Activated gamma-delta T cell treated with Interleukin-2 at 50 U/mL for 16 hours (primary cell): ENCODE data around the gene L2HGDH.
"Not testable (repeated sequence)": the region's sequence is repeated elsewhere in the genome, so short reads cannot be mapped to it uniquely, and the experiment has no call there.

ENCODE experiments used
- DNase-seq: peaks from one replicate; pipeline ENCODE4 v3.0.0-alpha.2; 2020

L2HGDH gene

DNA sequence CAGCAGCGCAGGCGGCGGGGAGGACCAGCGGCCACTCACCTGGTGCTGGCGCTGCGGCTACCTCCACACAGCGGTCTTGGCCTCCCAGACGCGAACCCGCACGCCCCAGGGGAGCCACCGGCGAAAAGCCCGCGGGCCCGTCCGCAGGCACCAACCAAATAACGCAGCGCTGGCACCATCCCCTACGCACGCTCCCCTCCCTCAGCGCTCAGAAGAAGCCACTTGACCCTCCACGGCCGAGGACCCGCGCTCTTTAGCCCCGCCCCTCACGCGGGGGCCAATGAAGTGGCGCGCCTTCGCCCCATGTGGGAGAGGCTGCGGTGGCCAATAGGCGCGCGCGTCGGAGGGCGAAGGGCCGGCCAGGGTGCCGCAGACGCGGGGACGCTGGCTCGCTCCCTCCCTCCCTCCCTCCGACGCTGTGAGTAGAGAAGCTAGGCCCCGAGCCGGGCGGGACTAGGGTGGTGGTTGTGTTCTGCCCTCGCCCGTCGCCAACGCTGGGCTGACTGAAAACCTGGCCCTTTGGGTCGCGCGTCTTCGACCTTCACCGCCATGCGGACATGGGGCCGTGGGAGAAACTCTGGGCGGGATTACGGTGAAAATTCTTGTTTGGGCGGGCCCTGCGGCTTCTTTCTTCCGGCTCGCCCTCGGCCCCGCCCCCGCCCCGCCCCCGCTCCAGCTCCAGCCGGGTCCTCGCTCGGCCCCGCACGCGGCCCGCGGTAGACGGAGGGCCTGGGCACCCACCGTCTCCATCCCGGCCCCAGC lies at the start of gene L2HGDH, which contains the start of gene DMAC2L:
Gene L2HGDH (minus strand): TSS at position 258 of the 762 bp plus-strand sequence. CDS start 79 bp downstream, at position 179.
Gene DMAC2L (plus strand): TSS at position 353 of the 762 bp plus-strand sequence. CDS start 9,164 bp downstream, outside the sequence.
- peak; percentile 86 for DNase-seq

DNA sequence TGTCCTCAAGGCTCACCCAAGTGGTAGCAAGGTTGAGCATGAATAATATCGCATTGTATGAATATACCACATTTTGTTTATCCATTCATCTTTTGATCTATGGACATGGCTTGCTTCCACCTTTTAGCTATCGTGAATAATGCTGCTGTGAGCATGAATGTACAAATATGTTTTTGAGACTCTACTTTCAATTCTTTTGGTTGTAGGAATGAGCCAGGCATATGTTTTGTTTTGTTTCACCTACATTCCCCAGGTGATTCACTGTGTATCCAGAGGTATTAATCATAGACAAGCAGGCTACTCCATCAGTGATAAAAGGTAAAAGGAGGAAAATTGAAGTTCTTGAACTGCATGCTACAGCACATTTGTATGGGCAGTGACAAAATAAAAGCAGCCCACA lies 48.8 kb upstream of the L2HGDH start:
- no peak for DNase-seq

DNA sequence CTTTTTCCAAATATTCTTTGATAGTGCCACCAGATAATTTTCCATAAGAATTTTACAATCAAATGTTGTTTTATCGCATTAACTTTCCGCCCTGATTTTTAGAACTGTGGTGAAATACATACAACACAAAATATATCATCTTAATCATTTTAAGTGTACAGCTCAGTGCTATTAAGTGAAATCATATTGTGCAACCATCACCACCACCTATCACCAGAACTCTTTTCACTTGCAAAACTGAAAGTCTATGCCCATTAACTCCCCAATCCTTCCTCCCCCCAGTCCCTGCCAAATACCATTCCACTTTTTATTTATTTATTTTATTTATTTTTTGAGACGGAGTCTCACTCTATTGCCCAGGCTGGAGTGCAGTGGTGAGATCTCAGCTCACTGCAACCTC lies 48.1 kb upstream of the L2HGDH start:
- DNase-seq = no peak

DNA sequence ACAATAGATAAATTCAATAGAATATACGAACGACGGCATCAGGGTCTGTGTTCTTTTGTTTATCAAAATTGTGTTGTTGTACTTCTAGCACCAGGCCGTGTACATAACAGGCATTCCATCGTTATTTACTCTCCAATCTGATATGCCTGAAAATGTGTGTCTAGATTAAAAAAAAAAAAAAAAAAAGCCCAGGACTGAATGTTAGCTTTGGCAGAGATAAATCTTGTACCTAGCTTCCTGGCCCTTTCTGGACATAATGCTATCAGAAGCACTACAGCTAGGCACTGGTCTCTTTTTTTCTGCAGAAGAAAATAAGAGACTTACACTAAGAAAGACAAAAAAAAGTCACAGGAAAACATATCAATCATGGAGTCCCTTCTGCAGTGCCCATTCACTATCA lies 47.6 kb upstream of the L2HGDH start:
- no peak for DNase-seq

DNA sequence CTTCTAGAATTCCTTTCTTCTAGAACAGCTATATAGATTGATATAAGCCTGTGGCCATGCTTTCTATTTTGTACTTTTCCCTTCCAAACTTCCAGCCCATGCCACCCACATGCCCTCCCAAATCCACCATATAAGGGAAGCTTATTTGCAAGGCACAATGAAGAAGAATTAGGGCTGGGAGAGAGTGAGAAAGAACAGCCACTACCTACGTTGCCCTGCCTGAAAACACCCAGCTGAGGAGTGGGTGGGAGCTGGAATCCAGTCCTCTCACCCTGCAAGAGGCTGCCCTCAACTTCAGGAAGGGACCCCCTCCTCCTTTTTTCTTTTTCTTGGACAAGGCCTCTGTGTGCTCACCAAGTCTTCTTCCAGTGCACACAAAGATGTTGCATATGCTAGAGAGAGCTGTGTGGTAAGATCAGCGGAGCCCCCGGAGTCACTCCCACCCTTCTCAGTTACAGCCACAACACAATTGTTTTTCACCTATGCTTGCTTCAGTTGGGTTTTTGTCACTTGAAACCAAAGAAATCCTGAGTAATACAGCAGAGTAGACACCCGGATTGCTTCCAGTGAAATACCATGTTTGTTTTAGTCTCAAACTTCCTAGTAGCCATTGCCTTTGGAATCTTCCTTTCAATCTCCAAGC lies 45.8 kb upstream of the L2HGDH start:
- DNase-seq = no peak

DNA sequence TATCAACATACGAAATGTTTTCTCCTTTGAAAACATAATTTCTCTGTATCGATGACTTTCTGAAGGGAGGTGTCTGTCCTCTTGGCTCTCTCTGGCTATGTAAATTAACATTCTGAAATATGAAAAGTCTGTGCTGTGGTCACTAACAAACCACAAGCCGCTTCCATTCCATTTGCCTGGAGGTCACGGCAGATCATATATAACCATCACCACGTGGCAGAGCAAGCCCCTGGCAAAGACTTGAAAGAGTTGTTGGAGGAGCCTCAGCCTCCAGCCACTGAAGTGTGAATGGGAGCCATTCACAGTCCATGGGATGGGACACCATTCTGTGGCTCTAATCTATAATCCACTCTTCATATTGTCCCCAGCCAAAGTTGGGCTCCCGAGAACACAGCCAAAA lies 45.1 kb upstream of the L2HGDH start:
- DNase-seq = no peak

DNA sequence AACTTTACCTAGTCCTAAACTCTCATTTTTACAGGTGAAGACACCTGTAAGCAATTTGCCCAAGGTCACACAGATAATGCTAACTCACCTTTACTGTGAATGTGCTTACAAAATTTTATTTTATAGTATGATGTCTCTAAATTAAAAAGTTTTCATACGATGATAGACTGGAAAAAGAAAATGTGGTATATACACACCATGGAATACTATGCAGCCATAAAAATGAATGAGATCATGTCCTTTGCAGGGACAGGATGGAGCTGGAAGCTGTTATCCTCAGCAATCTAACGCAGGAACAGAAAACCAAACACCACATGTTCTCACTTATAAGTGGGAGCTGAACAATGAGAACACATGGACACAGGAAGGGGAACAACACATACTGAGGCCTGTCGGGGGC lies 44.3 kb upstream of the L2HGDH start:
- DNase-seq = not testable (repeated sequence)

DNA sequence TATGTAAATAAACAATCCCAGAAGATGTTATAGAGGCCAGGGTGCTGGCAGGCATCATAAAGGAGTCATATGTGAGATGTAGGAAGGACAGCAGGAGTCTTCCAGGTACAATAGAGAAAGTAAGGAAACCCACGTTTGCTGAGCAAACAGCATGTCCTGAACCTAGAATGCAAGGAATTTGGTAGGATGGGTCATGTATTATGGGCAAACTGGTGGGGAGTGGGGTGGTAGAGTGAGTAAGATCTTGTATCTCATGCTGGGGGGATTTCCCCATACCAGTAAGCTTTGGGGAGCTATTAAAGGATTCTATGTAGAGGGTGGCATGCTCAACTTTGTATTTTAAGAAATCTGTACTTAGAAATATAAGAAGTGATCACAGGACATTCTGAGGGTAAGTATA lies 43.7 kb upstream of the L2HGDH start:
- no peak for DNase-seq

DNA sequence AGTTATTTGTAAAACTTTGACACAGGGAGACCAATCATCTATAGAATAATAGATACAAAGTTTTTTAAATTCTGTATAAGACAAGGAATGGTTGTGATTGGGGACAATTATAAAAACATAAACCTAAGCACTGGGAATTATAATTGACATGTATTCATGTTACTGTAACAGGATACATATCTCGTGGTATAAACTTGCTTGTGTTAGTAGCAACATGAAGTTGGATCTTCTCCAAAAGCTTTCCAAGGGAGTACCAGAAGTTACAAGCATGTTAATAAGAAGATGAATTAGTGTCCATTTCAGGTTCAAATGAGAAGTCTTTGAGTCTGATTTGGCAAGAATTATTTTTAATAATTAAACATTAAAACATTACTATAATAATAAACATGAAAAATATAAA lies 42.5 kb upstream of the L2HGDH start:
- no peak for DNase-seq

DNA sequence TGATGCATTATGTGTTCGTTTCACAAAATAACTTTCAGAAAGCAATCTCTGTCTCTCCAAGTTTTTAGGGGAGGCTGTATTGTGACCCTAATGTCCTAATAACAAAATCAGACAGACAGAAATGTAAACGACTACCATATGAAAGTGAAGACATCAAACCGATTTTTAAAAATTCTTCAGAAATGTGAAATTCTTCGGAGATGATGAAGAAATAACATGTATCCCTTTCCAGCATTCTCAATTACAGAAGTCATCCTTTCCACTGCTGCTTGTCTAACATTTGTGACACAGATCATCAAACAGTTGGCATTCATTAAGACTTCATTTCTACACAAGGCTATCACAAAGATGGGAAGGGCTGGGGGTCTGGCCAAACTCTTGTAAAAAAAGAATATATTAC lies 41.1 kb upstream of the L2HGDH start:
- no peak for DNase-seq

DNA sequence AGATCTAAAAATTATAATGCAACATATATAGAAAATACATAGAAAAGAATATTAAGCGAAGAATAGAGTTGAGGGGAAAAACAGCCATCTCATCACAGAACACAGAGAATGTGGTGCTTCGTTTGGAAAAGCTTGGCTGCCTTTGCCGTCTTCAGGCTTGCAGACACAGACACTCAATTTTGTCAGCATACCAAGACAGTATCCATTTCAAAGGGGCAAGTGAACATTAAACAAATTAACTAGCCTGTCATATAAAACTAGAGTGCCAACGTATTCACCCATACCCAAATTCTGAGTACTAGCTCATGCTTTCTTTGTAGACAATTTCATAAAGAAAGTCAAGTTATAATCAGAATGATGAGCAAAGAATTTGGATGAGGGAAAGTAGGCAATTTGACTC lies 40.6 kb upstream of the L2HGDH start:
- DNase-seq = no peak

DNA sequence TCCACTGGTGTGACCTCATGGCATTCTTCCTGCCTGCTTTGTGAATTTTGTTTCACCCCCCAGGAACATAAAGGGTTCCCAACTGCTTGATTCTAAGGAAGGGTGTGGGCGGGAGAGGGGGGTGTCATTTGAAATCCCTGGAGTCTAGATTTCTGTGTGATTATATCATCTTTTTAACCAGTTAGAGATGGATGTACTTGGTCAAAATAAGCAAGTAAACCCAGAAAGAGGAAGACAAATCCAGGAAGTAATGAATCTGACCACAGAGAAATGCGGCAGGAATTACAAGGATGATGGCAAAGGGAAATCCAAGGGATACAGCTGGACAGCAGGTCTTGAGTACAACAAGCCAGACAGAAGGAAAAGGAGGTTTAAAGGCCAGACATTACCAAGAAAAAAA lies 38.9 kb upstream of the L2HGDH start:
- no peak for DNase-seq

DNA sequence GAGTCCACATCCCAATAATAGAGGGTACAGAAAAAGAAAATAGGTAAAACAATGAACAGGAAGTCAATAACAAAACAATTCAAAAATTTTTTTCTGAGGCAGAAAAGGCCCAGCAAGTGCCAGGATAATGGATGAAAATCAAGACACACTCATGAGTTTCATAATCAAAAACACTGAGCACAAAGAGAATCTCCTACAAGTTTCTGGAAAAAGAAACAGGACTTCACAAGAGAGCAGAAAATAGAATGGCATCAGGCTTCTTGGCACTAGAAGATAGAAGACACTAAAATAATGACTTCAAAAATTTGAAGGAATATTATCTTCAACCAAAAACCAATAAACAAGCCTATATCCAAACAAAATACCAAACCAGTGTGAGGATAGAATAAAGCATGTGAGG lies 36.9 kb upstream of the L2HGDH start:
- no peak for DNase-seq

DNA sequence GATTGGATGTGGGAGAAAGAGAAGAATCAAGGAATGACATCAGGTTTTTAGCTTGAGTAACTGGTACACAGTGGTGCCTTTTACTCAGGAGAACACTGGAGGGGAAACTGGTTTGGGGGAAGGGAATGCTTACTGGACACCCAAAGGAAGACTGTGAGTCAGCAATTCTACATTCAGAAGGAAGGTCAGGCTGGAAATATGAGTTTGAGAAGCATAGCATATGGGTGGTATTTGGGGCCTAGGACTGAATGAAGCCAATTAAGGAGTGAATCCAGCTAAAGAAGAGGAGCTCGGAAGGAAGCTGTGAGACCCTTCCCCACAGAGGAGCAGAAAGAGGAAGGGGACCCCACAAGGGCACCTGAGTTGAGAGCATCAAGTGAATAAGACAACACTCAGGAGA lies 35.5 kb upstream of the L2HGDH start:
- no peak for DNase-seq

DNA sequence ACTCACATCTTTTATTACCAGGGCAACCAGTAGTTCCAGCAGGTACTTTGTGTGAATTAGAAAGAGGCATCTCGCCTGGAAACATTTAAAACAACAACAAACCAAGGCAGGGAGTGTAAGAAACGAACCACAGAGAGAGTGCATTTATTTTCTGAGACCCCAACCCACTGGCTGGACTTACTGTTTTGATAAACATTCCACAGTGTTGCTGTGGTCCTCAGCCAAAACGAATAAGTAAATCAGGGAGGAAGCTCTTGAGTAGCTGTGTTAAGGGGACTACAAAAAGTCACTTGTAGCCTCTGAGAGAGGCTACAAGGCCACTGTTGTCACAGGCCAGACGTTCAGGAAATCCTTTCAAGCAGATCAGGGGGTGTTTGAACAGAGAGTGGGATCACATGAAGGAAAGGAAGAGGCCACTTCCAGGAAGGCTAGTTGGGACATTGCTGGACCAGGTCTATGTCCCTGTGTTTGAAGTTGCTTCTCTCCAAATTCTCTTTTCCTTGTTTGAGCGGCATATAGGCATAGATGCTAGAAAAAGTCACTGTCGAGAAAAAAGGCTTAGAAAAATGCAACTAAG lies 33.9 kb upstream of the L2HGDH start:
- no peak for DNase-seq

DNA sequence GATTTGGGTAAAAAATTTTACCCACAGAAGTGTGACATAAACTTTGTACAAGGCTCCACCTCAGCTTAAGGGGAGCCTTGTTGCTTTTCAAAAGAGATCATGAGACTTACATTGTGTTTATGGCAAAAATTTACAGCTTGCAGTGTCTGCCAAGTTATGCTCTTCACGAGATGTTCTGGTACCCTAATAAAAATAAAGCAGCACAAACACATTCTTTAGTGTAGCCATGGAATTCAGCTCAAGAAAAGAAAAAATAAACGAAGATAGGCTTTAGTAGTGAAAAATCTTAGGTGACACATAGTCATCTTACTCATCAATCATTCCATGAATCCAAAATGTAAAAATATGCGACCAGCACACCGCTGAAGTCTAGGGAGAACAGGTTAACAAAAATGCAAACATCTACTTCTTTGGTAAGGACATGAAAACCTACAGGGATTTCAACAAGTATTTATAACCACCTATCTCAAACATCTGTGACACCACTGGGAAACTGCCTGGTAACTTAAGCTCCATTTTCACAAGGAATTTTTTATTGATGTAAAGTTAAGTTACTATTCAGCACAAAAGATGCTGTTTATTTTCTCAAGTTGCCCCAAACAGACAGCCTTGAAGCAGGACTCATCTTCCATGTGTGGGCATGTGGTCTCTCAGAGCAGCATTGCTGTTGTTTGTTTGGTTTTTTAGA lies 33.0 kb upstream of the L2HGDH start:
- DNase-seq = no peak

DNA sequence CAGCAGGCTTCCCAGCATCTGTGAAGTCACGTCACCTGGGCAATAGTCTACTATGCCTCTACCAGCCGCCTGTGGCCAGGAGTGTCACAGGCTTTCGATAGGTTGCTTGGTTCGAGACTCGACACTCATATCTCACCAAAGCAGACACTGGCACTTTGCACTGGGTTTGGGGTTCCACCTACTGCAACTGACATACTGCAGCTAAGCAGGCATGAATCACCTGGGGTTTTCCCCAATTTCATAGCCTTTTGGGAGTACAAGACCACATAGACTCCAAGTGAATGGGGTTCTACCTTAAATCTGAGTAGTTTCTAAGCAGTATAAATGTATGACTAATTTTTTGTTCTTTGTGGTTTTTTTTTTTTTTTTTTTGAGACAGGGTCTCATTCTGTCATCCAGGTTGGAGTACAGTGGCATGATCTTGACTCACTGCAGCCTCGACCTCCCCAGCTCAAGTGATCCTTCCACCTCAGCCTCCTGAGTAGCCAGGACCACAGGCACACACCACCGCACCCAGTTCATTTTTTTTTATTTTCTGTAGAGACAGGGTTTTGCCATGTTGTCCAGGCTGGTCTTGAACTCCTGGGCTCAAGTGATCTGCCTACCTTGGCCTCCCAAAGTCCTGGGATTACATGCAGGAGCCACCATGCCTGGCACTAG lies 32.2 kb upstream of the L2HGDH start:
- no peak for DNase-seq

DNA sequence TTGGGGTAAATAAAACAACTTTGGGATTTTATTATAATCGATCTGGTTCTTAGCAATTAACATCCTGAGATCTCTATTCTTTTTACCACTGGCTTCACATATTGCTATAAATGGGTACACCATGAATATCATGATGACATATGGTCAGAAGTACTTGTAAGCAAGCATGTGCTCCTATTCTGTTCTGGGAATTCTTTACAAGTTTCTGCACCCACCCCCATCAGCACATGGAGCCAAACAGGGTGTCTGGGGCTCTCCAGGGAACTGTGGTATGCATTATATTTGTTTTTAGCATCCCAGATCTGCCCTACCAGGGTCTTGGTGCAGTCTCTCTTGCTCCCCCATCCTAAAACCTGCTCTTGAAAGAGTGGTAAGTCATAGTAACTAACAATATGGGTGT lies 31.4 kb upstream of the L2HGDH start:
- no peak for DNase-seq

DNA sequence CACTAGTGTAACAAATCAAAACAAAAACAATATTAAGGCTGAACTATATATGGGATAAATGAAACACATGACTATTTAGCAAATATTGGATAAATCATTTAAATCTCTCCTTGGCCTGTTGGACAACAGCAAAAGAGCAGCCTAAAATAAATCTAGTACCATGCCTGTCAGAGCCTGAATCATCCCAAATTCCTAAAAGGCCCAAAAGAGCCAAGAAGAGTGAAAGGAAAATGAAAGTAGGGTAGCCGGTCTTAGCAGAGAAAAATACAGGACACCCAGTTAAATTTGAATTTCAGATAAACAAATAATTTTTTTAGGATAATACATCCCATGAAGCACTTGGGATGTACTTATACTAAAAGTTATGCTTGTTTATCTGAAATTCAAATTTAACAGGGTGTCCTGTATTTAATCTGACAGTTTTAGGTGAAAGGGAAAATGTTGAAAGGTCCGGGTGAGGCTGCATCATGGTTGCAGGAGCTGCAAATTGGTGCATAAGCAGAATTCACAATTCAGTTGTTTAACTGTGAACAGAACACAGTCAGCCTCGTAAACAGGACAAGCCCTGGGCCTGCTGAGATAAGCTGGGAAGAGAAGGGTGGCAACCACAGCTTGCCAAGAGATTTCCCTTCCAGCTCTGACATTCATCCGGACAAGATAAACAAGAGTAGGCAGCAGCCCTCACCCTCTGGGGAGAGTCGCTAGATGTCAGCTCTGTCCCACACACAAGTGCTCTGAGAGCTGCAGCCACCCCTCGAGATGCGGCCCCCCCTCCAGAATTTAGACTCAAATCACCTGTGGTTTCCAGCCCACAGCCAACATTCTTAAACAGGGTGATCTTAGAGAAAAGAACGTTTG lies 30.4 kb upstream of the L2HGDH start:
- DNase-seq = peak; percentile 36

DNA sequence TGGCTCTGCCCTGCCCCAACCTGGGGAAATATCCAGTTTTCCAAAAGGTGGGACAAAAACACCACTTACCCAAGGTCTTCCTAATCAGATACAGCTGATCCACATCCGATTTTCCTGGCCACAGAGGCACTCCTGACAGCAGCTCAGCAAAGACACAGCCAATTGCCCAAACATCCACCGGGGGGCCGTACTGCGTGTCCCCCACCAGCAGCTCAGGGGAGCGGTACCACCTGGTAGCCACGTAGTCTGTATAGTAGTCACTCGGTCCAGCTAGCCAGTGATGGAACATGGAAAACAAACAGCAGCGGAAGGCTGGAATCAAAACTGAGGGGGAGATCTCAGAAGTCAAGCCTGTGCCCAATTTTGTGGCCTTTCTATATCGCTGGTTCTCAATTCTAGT lies 28.9 kb upstream of the L2HGDH start:
- DNase-seq = no peak

DNA sequence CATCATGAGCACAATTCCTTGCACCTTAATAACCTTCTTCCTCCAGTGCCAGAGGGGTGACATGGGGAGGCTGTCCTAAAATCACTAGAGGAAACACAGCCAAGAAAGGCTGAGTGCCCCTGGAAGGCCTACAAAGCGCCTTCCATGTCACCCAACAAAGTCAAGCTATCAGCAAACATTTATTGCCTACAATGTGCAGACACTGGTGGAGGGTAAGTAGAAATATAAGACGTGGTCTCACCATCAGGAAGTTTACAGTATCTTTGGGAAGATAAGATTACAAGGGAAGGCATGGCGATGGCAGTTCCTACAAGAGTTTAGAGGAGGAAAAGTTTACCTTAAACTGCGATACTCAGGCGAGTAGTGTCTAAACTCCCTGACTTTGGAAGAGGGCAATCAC lies 28.0 kb upstream of the L2HGDH start:
- DNase-seq = no peak

DNA sequence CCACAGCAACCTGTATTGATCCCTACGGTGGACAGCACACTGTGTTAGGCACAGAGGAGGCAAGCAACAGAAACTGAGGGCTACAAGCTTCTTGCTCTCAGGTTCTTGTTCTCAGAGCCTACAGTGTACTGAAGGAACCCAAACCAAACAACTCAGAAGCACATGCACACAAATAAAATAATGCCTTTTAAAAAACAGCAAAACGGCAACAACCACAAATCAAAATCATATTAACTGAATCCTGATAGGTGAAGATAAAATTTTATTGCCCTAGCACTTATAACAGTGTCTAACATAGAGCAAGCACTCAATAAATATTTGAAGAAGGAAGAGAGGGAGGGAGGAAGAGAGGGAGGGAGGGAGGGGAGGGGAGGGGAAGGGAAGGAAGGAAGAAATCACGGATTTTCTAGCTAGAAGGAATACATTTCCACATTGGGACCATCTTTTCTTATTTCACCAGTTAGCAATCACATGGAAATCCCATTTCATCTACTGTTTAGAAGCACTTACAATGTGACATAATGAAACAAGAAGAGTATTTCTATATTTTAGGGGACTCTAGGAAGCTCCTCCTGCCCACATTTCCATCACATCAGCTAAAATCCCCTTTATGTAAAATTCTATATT lies 27.3 kb upstream of the L2HGDH start:
- DNase-seq = no peak
